Activated CD4-positive, alpha-beta T cell treated with anti-CD3 and anti-CD28 coated beads for 36 hours (primary cell): Measurements from ENCODE around the gene PSAP. TPM values are rescaled to one million over a fixed set of nuclear protein-coding genes. Genes with fewer than 3 reads are reported as not detected.
A peak's percentile ranks its signal among the peaks of the same experiment; 100 is the strongest.
"Not testable (repeated sequence)": the region's sequence is repeated elsewhere in the genome, so short reads cannot be mapped to it uniquely, and the experiment has no call there.

ENCODE experiments used
- ATAC-seq: fragments of 200-7000 bp; cut with Tn5 transposase; one replicate; pipeline ENCODE4 v1.10.0; 2021; ENCODE audit warnings: mild to moderate bottlenecking, moderate library complexity
- CTCF ChIA-PET: fragments of 350-600 bp; sonication (Branson Sonifier 250); formaldehyde crosslinking; loops from one replicate; lab custom pipeline; 2021; ENCODE audit warnings: antibody characterized with exemption; lab: Charles Lee
- POLR2A ChIA-PET: fragments of 350-600 bp; sonication (Branson Sonifier 250); formaldehyde crosslinking; loops from one replicate; lab custom pipeline; 2021; ENCODE audit warnings: antibody characterized with exemption, inconsistent platforms; lab: Charles Lee
- DNase-seq: peaks from one replicate; pipeline ENCODE4 v3.0.0-alpha.2; 2020
- H3K27ac Mint-ChIP-seq: one replicate; pipeline ENCODE4 v1.8.0; 2021; ENCODE audit warnings: mixed read lengths
- H3K27me3 Mint-ChIP-seq: one replicate; pipeline ENCODE4 v1.8.0; 2021; ENCODE audit warnings: mixed read lengths
- H3K36me3 Mint-ChIP-seq: one replicate; pipeline ENCODE4 v1.8.0; 2021; ENCODE audit warnings: low read depth, mixed read lengths
- H3K4me1 Mint-ChIP-seq: one replicate; pipeline ENCODE4 v1.8.0; 2021; ENCODE audit warnings: mixed read lengths
- H3K4me3 Mint-ChIP-seq: one replicate; pipeline ENCODE4 v1.8.0; 2021; ENCODE audit warnings: mild to moderate bottlenecking, moderate library complexity, mixed read lengths
- H3K9me3 Mint-ChIP-seq: one replicate; pipeline ENCODE4 v1.8.0; 2021; ENCODE audit warnings: low read depth, mixed read lengths
- intact Hi-C, 2 experiments: fragments of 100-400 bp; cut with DNase I in 1 of 2; cut with micrococcal nuclease in 1 of 2; formaldehyde crosslinking; loops; one replicate each; pipeline versions ENCODE4 v1.14.2 to v1.15.1; 2022 to 2024; cut with DNase I, micrococcal nuclease
- total RNA-seq, 2 experiments: library from RNA; stranded (reverse); gene quantifications; one replicate each; pipeline ENCODE4 v1.2.3, GENCODE V29; 2021

The PSAP gene
- total RNA-seq, 2 experiments from 2014 or later = 100 to 109 TPM

DNA sequence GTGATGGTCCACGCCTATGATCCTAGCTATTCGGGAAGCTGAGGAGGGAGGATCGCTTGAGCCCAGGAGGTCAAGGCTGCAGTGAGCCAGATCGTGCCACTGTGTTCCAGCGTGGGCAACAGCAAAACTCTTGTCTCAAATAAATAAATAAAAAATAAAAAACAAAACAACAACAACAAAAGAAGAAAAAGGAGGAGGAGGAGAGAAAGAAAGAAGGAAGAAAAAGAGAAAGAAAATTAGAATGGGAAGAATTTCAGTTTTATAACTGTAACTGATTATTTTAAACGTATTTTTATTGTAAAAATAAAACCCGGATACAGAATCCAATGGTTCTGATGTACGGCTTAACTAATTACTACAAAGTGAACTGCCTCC lies 37.2 kb upstream of the PSAP start:
- peaks cover 15% of the 10 kb centered on the region for H3K4me1 Mint-ChIP-seq
- peaks cover 3% of the 10 kb centered on the region for H3K27me3 Mint-ChIP-seq
- H3K36me3 Mint-ChIP-seq = no peaks in the 10 kb centered on the region
- intact Hi-C loops = loop anchor here (1.0 to 5.0 kb wide), 3 partner anchors 36 to 115 kb away; partner anchors contain the start of genes PSAP (in 2 of the 2) and VSIR (in 1 of the 2)
- peak overlapping the region; percentile 78 for H3K27ac Mint-ChIP-seq
- POLR2A ChIA-PET = interaction anchor here (1.0 kb wide), 1 partner anchor 38 kb away, joined by 4 read pairs; no protein-coding TSS in a partner anchor
- CTCF ChIA-PET = interaction anchor here (0.6 to 0.7 kb wide), 2 partner anchors 9 to 119 kb away, joined by 3 read pairs; no protein-coding TSS in a partner anchor
- DNase-seq (no peak), ATAC-seq (no peak)
- H3K4me3 Mint-ChIP-seq = peak overlapping the region; percentile 76
- no peaks in the 10 kb centered on the region for H3K9me3 Mint-ChIP-seq

DNA sequence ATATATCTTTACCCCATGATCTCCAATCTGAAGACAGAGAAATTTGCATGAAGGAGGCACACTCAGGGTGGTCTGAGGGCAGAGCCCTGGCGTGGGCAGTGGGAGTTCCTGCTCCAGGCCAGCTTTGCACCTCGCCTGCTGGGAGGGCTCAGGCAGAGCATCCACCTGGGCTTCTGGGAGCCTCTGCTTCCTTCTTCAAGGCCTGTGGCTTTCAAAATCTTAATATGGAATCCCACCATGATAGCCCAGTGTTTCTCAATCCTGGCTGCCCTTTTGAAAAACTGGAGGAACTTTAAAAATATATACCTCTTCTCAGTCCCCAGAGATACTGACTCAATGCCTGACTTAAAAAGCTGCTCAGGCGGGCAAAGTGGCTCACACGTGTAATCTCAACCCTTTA lies 36.7 kb upstream of the PSAP start:
- no peak for ATAC-seq
- intact Hi-C loops = loop anchor here (1.0 to 5.0 kb wide), 3 partner anchors 35 to 115 kb away; partner anchors contain the start of genes PSAP (in 2 of the 2) and VSIR (in 1 of the 2)
- CTCF ChIA-PET = interaction anchor here (0.7 kb wide), 2 partner anchors 9 to 296 kb away, joined by 3 read pairs; no protein-coding TSS in a partner anchor
- POLR2A ChIA-PET = no interaction called here
- H3K36me3 Mint-ChIP-seq = no peaks in the 10 kb centered on the region
- no peaks in the 10 kb centered on the region for H3K9me3 Mint-ChIP-seq
- no peak overlapping the region for H3K27ac Mint-ChIP-seq
- DNase-seq = no peak
- H3K4me1 Mint-ChIP-seq = peaks cover 19% of the 10 kb centered on the region
- H3K4me3 Mint-ChIP-seq = no peak overlapping the region
- peaks cover 3% of the 10 kb centered on the region for H3K27me3 Mint-ChIP-seq

- intact Hi-C loops = no loop called here
- Mint-ChIP-seq H3K27me3 (no peaks in the 10 kb centered on the region), H3K4me3 (no peak overlapping the region), H3K27ac (peak overlapping the region; percentile 32), H3K36me3 (no peaks in the 10 kb centered on the region), H3K9me3 (no peaks in the 10 kb centered on the region), H3K4me1 (peaks cover 18% of the 10 kb centered on the region)
- POLR2A ChIA-PET = interaction anchor here (0.6 kb wide), 1 partner anchor 419 kb away, joined by 4 read pairs; no protein-coding TSS in a partner anchor
- CTCF ChIA-PET = interaction anchor here (0.5 to 3.2 kb wide), 5 partner anchors 11 to 102 kb away, joined by 3 to 16 read pairs (median 3); no protein-coding TSS in a partner anchor
- DNase-seq = no peak
- no peak for ATAC-seq
Measured at GRCh38 chr10:71882813-71883659, 32.0 kb upstream of the PSAP start.

- Mint-ChIP-seq H3K4me1 (peaks cover 25% of the 10 kb centered on the region), H3K27me3 (no peaks in the 10 kb centered on the region), H3K36me3 (no peaks in the 10 kb centered on the region), H3K27ac (no peak overlapping the region), H3K4me3 (no peak overlapping the region), H3K9me3 (no peaks in the 10 kb centered on the region)
- intact Hi-C loops = no loop called here
- DNase-seq (no peak), ATAC-seq (no peak)
- CTCF ChIA-PET = interaction anchor here (0.7 to 3.2 kb wide), 2 partner anchors 14 to 224 kb away, joined by 3 to 16 read pairs; no protein-coding TSS in a partner anchor
- POLR2A ChIA-PET = no interaction called here
Measured at GRCh38 chr10:71881647-71882355, 30.8 kb upstream of the PSAP start.

GRCh38 chr10:71881307-71881624 lies 30.2 kb upstream of the PSAP start:
- H3K27ac Mint-ChIP-seq, H3K27me3 Mint-ChIP-seq, DNase-seq, ATAC-seq, H3K9me3 Mint-ChIP-seq, POLR2A ChIA-PET, intact Hi-C loops, H3K4me3 Mint-ChIP-seq, H3K36me3 Mint-ChIP-seq: not testable (repeated sequence)
- peaks cover 25% of the 10 kb centered on the region for H3K4me1 Mint-ChIP-seq
- CTCF ChIA-PET = interaction anchor here (0.7 to 3.2 kb wide), 3 partner anchors 14 to 301 kb away, joined by 3 to 16 read pairs (median 4); no protein-coding TSS in a partner anchor

DNA sequence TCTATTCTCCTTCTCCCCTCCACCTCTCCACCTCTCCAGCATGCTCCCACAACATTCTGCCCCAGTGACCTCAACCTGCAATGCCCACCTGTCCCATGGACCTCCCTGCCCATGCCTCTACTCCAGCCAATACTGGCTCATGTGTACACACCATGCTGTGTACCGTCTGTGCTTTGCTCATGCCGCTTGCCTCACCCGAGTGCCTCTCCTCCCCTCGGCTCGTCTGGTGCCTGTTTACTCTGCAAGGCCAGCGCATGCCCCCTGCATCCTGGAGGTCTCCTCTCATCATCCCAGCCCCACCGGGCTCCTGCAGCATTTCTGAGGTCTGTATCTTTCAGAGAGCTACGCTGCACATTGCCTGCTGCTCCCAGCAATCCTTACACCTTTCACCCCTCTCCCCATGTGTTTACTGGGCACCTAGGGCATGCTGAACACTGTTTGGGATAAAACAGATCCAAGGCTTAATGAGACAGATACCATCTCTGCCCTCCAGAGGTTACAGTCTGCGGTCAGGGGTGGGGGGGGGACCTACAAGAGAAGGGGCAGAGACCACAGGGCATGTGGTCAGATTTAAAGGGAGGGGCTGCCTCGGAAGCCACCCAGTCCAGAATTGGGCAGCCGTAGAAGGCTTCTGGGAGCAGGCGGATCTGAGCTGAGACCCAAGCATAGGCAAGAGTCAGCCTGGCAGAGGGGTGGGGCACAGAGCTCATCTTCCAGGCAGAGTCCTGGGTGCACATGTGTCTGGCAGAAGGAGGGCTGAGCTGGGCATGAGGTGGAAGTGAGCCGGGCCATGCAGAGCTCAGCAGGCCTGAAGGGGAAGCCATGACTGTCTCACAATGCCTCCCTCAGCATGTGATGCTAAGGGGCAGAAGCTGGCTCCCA lies 29.6 kb upstream of the PSAP start:
- ATAC-seq = no peak
- POLR2A ChIA-PET = no interaction called here
- intact Hi-C loops = no loop called here

GRCh38 chr10:71878327-71879034 lies 27.4 kb upstream of the PSAP start:
- no peak overlapping the region for H3K27ac Mint-ChIP-seq
- H3K4me1 Mint-ChIP-seq = peaks cover 24% of the 10 kb centered on the region
- no peaks in the 10 kb centered on the region for H3K27me3 Mint-ChIP-seq
- intact Hi-C loops = no loop called here
- peak; percentile 42 for DNase-seq
- ATAC-seq = peak; percentile 82
- ChIA-PET POLR2A (interaction anchor here (0.6 kb wide), 2 partner anchors 24 to 255 kb away, joined by 3 read pairs; no protein-coding TSS in a partner anchor), CTCF (interaction anchor here (0.7 to 2.4 kb wide), 3 partner anchors 17 to 307 kb away, joined by 3 to 13 read pairs (median 3); no protein-coding TSS in a partner anchor)
- H3K4me3 Mint-ChIP-seq = no peak overlapping the region
- H3K36me3 Mint-ChIP-seq = no peaks in the 10 kb centered on the region
- no peaks in the 10 kb centered on the region for H3K9me3 Mint-ChIP-seq

More for the DNA sequence above, 29.6 kb upstream of the PSAP start:
- CTCF ChIA-PET = interaction anchor here (0.7 to 3.2 kb wide), 2 partner anchors 15 to 302 kb away, joined by 4 to 16 read pairs; no protein-coding TSS in a partner anchor
- no peaks in the 10 kb centered on the region for H3K27me3 Mint-ChIP-seq
- H3K4me3 Mint-ChIP-seq = no peak overlapping the region
- H3K9me3 Mint-ChIP-seq = no peaks in the 10 kb centered on the region
- no peaks in the 10 kb centered on the region for H3K36me3 Mint-ChIP-seq
- no peak for DNase-seq
- no peak overlapping the region for H3K27ac Mint-ChIP-seq
- H3K4me1 Mint-ChIP-seq = peaks cover 25% of the 10 kb centered on the region

GRCh38 chr10:71877821-71878220 lies 26.8 kb upstream of the PSAP start:
- Mint-ChIP-seq H3K9me3 (no peaks in the 10 kb centered on the region), H3K4me3 (no peak overlapping the region), H3K27ac (no peak overlapping the region), H3K27me3 (no peaks in the 10 kb centered on the region), H3K4me1 (peaks cover 18% of the 10 kb centered on the region), H3K36me3 (no peaks in the 10 kb centered on the region)
- intact Hi-C loops = no loop called here
- POLR2A ChIA-PET = no interaction called here
- CTCF ChIA-PET = interaction anchor here (0.6 to 2.4 kb wide), 3 partner anchors 18 to 1542 kb away, joined by 3 to 13 read pairs (median 3); no protein-coding TSS in a partner anchor
- DNase-seq = no peak
- peak; percentile 51 for ATAC-seq

DNA sequence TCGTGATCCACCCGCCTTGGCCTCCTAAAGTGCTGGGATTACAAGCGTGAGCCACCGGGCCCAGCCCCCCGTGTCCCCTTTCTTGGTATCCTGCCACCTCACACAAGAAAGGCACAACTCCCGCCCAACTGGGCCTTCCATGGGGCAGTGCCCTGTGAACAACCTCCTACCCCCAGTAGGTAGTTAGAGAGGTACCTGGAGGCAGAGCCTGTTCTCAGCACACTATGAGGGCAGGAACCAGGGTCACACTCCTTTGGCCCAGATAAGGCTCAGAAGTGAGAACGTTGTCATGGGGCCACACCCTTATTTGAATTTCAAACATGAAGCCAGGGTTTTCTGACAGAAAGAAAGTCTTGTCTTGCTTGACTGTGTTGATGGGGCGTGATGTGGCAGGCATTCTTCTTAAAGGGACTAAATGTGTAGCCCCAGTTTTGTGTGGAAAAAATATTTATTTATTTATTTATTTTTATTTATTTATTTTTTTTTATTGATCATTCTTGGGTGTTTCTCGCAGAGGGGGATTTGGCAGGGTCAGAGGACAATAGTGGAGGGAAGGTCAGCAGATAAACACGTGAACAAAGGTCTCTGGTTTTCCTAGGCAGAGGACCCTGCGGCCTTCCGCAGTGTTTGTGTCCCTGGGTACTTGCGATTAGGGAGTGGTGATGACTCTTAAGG lies 23.8 kb upstream of the PSAP start:
- H3K9me3 Mint-ChIP-seq, H3K27me3 Mint-ChIP-seq, intact Hi-C loops, H3K4me3 Mint-ChIP-seq, ATAC-seq, H3K27ac Mint-ChIP-seq, H3K36me3 Mint-ChIP-seq, DNase-seq, POLR2A ChIA-PET: not testable (repeated sequence)
- peaks cover 21% of the 10 kb centered on the region for H3K4me1 Mint-ChIP-seq
- CTCF ChIA-PET = interaction anchor here (1.0 kb wide), 2 partner anchors 15 to 22 kb away, joined by 3 read pairs; no protein-coding TSS in a partner anchor
